ENCODE results near the gene TIPRL.

Gene TIPRL

DNA sequence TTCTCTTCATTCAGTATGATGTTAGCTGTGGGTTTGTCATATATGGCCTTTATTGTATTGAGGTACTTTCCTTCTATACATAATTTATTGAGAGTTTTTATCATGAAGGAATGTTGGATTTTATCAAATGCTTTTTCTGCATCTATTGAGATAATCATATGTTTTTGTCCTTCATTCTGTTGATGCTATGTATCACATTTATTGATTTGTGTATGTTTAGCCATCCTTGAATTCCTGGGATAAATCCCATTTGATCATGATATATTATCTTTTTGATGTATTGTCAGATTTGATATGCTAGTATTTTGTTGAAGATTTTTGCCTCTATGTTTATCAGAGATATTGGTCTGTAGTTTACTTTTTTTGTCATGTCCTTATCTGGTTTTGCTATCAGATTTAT, 21.1 kb upstream of the TIPRL start:
- TF ChIP-seq, protein P1, sequence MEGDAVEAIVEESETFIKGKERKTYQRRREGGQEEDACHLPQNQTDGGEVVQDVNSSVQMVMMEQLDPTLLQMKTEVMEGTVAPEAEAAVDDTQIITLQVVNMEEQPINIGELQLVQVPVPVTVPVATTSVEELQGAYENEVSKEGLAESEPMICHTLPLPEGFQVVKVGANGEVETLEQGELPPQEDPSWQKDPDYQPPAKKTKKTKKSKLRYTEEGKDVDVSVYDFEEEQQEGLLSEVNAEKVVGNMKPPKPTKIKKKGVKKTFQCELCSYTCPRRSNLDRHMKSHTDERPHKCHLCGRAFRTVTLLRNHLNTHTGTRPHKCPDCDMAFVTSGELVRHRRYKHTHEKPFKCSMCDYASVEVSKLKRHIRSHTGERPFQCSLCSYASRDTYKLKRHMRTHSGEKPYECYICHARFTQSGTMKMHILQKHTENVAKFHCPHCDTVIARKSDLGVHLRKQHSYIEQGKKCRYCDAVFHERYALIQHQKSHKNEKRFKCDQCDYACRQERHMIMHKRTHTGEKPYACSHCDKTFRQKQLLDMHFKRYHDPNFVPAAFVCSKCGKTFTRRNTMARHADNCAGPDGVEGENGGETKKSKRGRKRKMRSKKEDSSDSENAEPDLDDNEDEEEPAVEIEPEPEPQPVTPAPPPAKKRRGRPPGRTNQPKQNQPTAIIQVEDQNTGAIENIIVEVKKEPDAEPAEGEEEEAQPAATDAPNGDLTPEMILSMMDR (IDR thresholded peaks at IDR 0.05; ENCODE audit: borderline replicate concordance, control extremely low read depth, extremely low read depth, insufficient read depth, missing control alignments): no peak
- in situ Hi-C loops (cut with MboI; ENCODE audit: low sequenced_read_pairs, unreplicated experiment): no loop called here
- no peak for DNase-seq (ENCODE audit: low spot score)

DNA sequence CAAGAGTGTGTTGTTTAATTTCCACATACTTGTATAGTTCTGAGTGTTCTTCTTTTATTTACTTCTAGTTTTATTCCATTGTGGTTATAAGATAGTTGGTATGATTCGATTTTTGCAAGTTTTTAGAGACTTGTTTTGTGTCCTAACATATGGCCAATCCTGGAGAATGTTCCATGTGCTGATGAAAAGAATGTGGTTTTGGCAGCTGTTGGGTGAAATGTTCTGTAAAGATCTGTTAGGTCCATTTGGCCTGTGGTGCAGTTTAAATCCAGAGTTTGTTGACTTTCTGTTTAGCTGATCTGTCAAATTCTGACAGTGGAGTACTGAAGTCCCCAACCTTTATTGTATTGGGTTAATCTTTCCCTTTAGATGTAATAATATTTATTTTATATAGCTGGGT, 19.5 kb upstream of the TIPRL start:
- in situ Hi-C loops (cut with MboI; ENCODE audit: low sequenced_read_pairs, unreplicated experiment): no loop called here
- no peak for DNase-seq (ENCODE audit: low spot score)
- TF ChIP-seq, protein P1 (IDR thresholded peaks at IDR 0.05; ENCODE audit: borderline replicate concordance, control extremely low read depth, extremely low read depth, insufficient read depth, missing control alignments): no peak

DNA sequence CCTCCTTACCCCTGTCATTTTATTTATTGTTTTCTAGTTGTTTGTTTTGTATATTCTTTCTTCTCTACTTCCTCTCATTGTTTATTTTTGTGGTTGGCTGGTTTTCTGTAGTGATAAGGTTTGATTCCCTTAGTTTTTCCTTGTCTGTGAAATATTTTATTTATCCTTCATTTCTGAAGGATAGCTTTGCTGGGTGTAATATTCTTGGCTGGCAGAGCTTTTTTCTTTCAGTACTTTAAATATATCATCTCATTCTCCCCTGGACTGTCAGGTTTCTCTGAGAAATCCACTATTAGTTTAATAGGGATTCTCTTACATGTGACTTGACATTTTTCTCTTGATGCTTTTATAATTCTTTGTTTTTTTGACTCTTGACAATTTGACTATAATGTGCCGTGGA, 18.8 kb upstream of the TIPRL start:
- in situ Hi-C loops (cut with MboI; ENCODE audit: low sequenced_read_pairs, unreplicated experiment): no loop called here
- TF ChIP-seq, protein P1 (IDR thresholded peaks at IDR 0.05; ENCODE audit: borderline replicate concordance, control extremely low read depth, extremely low read depth, insufficient read depth, missing control alignments): no peak
- DNase-seq (ENCODE audit: low spot score): no peak

DNA sequence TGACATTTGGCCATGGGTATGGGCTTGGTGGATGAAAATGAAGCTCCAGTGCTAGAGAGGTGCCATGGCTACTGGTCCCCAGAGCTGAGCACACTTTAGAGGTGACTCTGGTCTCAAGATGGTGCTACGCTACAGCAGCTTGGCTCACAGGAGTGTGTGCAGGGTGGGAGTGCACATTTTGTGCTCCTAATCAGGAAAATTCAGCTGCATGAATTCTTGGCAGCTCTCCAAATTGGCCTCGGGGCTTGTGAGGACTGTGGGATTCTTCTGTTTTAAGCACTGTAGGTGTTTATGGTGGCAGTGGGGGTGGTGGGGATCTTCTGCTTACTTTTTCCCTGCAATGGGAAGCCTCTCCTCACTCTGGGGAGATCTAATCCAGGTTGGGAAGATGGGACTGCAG, 17.3 kb upstream of the TIPRL start:
- DNase-seq (ENCODE audit: low spot score): no peak
- in situ Hi-C loops (cut with MboI; ENCODE audit: low sequenced_read_pairs, unreplicated experiment): no loop called here
- TF ChIP-seq, protein P1 (IDR thresholded peaks at IDR 0.05; ENCODE audit: borderline replicate concordance, control extremely low read depth, extremely low read depth, insufficient read depth, missing control alignments): no peak

DNA sequence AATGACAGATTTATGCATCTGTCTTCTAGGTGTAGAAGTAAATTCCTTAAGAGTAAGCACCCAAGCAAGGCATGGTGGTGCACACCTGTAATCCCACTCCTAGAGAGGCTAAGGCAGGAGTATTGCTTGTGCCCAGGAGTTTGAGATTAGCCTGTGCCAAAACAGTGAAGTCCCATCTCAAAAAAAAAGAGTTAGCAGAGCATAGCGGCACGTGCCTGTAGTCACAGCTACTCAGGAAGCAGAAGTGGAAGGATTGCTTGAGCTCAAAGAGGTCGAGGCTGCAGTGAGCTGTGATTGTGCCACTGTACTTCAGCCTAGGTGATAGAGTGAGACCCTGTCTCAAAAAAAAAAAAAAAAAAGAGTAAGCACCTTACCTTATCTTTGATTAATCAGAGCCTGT, 15.1 kb upstream of the TIPRL start:
- in situ Hi-C loops (cut with MboI; ENCODE audit: low sequenced_read_pairs, unreplicated experiment): no loop called here
- TF ChIP-seq, protein P1 (IDR thresholded peaks at IDR 0.05; ENCODE audit: borderline replicate concordance, control extremely low read depth, extremely low read depth, insufficient read depth, missing control alignments): no peak
- no peak for DNase-seq (ENCODE audit: low spot score)

DNA sequence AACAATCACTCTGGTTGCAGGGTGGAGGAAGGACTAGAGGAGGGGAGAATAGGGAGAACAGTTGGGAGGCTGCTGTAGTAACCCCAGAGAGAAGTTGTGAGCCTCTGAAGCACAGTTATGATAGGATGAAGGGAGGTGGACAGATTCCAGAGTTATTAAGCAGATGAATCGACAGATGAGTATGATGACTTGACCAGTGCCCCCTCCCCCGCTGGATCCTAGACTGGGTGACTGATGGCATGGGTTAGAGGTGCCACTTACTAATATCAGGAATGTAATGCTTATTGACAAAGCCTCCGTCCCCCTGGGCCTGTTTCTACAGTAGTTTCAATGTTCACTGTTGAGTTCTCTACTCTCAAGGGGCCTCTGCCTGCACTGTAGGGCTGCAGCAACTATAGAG, 14.0 kb upstream of the TIPRL start:
- TF ChIP-seq, protein P1 (IDR thresholded peaks at IDR 0.05; ENCODE audit: borderline replicate concordance, control extremely low read depth, extremely low read depth, insufficient read depth, missing control alignments): no peak
- DNase-seq (ENCODE audit: low spot score): no peak
- in situ Hi-C loops (cut with MboI; ENCODE audit: low sequenced_read_pairs, unreplicated experiment): no loop called here

DNA sequence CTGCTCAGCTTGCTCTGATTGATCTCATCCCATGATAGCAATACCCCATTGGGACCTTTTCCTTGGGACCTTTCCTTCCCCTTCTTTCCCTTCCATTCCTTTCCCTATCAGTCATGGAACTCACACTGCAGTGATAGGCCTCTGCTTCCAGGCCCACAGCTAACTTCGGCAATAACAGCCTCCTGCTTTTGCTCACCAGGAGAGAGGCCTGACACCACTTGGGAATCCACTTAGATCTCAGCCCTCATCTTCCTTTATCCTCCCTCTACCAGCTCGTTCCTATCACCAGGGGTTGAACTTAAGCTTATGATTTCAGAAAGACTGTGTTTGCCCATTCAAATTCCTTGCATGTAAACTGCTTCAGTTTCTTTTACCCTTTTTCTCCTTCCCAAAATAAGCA, 11.0 kb upstream of the TIPRL start:
- in situ Hi-C loops (cut with MboI; ENCODE audit: low sequenced_read_pairs, unreplicated experiment): no loop called here
- DNase-seq (ENCODE audit: low spot score): no peak
- TF ChIP-seq, protein P1 (IDR thresholded peaks at IDR 0.05; ENCODE audit: borderline replicate concordance, control extremely low read depth, extremely low read depth, insufficient read depth, missing control alignments): no peak
